HCEC 1CT (cell line): ENCODE data around the gene ESAM.

ENCODE experiments used
- DNase-seq: peaks from one replicate; pipeline ENCODE4 v3.0.0-alpha.2; 2017

ESAM gene, protein sequence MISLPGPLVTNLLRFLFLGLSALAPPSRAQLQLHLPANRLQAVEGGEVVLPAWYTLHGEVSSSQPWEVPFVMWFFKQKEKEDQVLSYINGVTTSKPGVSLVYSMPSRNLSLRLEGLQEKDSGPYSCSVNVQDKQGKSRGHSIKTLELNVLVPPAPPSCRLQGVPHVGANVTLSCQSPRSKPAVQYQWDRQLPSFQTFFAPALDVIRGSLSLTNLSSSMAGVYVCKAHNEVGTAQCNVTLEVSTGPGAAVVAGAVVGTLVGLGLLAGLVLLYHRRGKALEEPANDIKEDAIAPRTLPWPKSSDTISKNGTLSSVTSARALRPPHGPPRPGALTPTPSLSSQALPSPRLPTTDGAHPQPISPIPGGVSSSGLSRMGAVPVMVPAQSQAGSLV

DNA sequence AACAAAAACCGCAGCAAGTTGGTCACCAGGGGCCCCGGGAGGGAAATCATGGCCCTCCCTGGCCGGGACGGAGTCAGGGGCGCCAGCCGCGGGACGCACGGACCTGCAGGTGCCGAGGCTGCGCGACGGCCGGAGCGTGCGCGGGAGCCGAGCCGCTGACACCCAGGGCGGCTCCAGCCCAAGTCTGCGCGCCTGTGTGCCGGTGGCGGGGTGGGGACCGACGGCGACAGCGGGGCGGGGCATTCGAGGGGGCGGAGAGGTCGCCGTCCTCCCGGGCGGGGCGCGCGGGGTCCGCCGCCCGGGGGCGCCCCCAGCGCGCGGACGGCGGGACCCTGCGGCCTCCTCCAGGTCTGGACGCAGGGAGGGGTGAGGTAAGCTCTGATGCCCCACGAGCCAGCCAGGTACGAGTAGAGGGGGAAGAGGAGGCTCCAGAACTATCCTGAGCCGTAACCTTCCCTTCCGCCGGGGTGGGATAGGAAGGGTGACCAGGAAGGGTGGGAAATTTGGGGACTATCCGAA, at the start of gene ESAM:
Gene ESAM (minus strand): TSS at position 186 of the 519 bp plus-strand sequence. CDS start 136 bp downstream, at position 50.
- DNase-seq: no peak

DNA sequence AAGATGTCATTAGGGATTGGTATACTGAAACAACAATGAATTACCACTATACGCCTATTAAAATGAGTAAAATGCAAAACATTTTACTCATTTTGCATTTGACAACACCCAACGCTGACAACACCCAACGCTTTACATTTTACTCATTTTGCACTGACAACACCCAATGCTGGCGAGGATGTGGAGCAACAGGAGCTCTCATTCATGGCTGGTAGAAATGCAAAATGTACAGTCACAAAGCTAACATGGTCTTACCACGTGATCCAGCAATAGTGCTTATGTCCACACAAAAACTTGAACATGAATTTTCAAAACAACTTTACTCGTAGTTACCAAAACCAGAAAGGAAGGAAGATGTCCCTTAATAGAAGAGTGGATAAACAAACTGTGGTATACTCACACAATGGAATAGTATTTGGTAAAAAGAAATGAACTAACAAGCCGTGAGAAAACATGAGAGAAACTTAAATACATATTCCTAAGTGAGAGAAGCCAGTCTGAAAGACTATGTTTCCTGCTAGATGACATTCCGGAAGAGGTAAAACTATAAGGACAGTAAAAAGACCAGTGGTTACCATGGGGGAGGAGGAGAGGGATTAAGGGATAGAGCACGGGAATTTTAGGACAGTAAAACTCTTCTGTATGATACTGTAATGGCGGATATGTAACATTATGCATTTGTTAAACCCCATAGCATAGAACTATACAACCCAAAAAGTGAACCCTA, 49.5 kb upstream of the ESAM start:
- DNase-seq: no peak

DNA sequence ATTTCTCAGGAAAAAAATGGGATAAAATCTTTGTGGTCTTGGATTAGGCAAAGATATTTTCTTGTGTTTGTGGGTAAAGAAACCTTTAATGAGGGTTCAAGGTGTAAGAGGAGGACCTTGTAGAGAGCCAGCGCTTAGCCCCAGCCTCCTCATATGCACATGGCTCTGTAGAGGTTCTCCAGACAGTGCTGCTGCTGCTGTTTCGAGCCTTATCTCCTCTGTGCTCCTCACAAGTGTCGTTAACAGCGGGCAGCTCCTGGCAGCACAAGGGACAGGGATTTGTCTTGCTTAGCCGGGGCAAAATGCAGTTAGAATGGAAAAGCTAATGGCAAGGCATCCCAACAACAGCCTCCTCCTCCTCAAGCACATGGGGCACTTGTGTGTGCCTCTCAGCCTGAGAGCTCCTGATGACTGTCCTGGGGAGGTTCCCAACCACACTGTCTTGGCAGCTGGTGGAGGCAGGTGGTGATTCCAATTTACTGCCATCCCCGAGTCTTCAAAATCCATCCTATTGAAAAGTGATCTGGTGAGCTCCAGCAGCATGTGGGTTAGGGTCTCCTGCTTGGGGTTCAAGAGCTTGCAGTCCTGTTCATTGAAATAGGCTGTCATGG, 45.7 kb upstream of the ESAM start:
- no peak for DNase-seq

DNA sequence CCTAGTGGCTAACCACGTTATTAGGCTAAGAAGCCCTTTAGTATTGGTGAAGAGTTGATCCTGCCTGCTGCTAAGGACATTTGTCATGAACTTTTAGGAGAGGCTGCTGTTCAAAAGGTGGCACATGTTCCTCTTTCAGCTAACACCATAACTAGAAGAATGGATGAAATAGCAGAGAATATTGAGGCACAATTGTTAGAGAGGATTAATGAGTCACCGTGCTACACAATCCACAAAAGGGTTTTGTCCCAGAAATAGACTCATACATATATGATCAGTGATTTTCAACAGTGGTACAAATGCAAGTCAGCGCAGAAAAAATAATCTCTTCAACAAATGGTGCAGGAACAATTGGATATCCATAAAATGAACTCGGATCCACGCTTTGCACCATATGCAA, 45.1 kb upstream of the ESAM start:
- DNase-seq: no peak

DNA sequence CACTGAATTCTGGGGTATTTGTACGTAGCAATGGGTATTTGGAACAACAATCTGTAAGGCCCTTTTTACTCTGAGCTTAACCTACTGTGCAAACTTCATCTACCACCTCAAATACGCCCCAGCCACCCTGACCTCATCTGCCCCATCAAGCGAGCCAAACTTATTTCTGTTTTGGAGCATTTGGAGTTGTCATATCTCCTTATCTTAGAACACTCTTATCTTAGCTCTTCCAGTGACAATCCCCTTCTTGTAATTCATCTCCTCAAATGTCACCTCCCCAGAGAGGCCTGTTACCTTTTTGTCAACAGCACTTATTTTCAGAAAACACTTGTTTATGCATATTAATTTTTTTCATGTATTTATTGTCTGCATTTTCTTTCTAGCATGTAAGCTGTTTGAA, 42.8 kb upstream of the ESAM start:
- DNase-seq: no peak

DNA sequence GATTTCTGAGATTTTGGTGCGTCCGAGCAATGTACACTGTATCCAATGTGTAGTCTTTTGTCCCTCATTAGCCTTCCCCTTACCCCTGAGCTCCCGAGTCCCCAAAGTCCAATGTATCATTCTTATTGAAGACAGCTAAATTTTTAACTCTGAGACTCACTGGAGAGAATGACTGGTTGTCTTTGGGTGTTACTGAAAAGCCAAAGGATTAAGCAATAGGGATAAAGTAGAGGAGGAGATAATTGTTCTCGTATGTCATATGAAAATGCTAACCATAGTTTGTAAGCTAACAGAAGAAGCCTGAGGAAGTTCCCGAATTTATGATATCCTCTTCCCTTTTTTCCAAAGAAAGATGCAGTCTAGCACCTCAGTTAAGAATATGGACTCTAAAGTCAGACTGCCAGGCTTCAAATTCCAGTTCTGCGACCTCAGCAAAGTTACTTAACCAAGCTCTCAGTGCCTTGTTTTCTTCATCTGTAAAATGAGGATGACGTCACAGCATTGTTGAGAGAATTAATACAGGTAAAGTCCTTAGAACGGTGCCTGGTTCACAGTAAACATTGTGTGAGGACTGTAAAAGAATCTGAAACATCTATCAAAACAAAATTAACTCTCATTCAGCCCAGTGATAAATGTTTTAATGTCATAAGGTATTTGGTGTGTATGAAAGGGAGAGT, 39.7 kb upstream of the ESAM start:
- peak; percentile 55 for DNase-seq

DNA sequence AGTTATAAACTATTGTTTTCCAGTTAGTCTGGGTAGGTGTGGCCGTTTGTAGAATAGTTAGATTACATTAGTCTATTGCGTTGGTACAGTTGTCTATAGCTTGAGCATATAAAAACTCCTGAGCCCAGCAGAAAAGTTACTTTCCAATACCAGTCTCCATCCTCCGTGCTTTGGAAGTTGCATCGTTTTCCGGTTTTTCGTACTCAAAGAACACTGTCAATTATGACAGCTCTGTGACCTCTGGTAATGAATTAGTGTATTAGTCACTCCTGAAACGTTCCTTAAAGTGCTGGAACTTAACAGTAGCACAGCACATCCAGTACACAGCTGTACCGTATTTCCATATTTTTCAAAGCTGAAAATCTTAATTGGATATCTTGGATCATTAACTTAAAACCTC, 38.9 kb upstream of the ESAM start:
- DNase-seq: peak; percentile 77

DNA sequence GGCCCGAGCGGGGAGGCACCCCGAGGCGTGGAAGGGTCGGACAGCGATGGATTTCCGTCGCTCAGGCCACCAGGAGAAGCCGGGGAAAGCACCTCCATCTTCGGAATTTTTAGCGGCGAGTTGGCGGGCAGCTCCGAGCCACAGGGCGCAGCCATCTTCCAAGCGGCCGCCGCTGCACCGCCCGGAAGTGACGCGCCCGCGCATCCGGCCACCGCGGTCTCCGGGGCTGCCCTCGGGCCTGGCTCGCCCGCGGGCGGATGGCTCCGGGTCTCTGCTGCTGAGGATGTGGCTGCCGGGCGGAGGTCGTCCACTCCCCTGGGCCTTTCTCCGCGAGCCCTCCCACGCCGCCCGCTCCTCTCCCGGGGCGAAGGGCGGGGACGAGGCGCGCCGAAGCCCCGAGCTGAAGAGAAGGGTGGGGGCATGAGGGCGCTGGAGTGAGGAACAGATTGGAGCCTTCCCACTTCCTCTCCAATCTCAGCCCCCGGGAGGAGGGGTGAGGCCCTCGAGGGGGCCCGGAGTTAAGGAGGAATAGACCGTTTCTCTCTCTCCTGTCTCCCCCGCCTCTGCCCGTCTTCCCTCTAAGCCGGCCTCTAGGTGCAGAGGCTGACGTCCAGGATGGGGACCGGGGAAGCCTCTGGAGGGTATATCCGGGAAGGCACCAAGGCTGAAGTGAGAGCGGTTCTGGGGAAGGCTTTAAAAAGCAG, 38.3 kb upstream of the ESAM start, which contains the start of gene MSANTD2:
Gene MSANTD2 (minus strand): TSS at position 181 of the 704 bp plus-strand sequence. CDS start 26 bp downstream, at position 155.
- peak; percentile 73 for DNase-seq

DNA sequence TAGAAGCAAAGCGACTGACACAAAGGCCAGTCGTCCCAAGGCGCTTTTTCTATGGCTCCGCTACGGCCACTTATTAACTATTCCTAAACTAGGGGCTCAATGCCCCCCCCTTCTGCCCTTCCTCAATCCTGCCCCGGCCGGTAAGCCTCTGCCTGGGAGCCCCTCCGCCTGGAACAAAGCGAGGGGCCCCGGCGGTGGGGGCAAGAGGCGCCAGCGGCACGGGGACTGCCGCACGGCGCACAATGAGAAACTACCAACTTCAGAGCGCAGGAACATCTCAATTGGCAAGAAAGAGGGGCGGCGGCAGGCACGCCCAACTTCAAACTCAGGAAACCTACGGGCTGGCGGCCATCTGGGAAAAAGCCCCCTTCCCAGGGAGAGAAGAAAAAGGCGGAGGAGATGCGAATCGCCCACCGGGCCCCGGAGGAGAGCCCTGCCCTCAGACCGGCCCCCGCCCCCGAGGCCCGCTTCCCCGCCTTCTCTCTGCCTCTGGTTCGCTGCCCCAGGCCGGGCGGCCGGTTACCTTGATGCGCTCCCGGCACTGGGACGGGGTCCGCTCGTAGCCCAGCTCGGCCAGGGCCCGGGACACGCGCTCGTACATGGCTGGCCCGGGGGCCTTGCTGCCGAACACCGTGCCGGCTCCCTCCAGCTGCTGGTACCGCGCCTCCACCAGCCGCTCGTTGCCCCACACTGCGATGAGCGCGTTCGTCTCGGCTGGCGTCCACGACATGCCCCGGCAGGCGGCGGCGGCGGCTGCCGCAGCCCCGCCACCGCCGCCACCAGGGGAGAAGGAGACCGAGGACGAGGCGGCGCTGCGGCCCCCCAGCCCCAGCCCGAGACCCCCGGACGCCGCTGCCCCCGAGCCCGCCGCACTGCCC, 37.5 kb upstream of the ESAM start:
- peak; percentile 37 for DNase-seq

DNA sequence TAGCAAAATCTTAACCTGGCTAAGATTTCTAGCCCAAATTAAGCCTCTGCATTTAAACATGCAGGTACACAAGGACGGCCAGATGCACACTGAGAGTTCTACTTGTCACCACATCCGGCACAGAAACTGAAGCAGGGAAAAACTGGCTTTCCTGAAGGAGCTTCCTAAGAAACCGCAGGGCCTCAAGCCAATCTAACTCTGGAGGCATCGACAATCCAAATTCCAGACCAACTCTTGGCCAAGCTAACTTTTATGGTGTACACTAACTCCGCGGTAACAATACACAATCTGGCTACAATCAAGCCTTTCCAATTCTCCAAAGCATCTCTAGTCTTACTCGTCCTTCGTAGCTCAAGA, 36.9 kb upstream of the ESAM start:
- DNase-seq: peak; percentile 72

DNA sequence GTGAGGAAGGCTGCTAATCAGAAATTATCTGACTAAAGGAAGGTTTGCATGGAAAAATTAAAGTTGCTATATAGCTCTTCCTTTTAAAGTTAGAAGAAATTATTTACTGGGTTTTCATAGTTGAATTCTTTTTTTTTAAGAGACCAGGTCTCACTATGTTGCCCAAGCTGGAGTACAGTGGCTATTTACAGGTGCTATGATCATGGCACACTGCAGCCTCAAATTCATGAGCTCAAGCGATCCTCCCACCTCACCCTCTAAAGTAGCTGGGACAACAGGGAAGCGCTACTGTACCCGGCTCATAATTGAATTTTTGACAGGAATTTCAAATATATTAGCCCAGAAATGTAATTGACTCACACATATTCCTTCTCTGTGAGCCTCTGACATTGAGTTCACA, 34.2 kb upstream of the ESAM start:
- DNase-seq: no peak

DNA sequence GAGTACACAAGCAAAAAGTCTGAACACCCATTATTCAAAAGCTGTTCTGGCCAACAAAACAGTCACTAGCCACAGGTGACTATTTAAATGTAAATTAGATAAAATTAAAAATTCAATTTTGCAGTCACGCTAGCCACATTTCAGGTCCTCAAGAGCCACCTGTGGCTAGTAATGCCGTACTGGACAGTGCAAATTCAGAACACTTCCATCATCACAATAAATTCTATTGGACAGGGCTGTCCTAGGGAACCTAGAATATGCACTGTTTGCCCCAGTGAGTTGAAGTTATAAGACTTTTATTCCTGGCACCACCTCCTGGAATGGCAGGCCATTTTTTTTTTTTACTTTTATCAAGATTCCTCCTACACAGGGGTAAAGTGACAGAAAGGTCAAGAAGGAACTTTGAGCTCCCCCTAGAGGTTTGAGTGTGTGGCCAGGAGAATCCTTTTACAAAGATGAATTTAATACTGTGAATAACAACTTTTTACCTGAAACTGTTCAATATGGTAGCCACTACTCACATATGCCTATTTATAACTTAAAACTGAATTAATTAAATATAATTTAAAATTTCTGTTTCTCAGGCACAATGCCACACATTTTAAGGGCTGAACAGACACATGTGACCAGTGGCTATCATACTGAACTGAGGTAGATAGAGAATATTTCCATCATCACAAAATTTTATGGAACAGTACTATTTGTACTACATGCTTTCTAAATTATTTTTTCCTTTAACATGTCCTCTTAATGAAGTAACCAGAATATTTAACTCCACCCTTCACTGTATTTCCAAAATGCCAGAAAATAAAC, 31.6 kb upstream of the ESAM start:
- DNase-seq: peak; percentile 67

DNA sequence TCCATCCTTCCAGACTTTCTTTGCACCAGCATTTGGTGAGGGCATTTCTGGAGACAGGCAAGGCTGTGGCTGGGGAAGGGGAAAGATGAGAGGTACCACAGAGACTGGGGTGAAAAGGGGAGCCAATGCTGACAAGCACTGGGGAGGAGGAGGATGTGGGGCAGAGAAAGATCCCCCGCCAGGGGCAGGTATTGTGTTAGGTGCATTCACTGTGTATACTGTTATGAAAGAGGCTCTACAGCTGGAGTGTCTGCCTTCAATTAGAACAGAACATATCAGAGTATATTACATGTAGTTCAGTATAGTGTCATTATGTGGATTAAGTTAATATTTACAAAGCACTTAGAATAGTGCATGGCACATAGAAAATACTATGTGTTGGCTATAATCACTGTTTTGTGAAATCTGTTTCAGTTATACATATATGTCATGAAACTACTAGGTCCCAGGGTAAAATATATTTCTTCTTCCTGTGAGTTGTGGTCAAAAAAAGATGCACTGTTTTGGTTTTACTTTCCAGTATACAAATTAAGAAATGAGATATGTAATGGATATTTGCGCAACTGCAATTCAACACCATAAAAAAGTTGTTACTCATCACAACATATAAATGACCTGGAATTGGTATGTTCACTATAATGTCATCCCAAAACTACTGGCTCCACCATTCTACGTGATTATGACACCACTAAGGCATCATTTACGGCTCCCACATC, 29.7 kb upstream of the ESAM start:
- peak; percentile 78 for DNase-seq

DNA sequence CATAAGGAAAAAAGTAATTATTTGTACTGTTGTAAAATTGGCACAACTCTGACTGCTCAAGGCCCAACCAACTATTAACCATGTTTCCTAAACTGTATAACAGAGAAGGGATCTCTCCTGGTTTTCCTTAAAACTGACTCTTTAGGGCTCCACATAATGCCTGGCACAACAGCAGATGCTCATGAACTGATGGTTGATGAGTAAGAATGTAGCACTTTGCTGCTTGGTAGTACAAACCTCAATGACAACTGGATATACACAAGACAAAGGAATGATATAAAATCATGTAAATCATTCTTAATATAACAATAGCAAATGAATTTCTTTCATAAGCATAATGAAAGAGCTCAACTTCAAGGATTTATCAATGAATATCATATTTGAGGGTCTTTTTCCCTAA, 26.4 kb upstream of the ESAM start:
- DNase-seq: peak; percentile 61

DNA sequence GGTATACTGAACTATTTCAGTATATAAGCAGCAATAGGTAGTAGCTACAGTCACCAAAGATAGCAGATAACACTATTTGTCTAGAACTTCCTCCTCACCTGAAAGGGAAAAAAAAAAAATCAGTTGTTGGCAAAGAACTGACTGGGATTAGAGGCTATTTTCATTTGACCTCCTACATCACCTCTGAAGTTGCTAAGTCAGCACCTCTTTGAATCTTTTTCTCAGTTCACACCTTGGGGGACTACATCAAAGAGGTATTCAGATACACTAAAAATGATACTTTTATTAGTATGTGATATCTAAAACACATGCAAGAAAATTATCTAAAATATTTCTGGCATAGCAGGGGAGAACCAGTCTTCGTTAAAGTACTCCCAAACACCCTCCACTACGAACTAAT, 22.0 kb upstream of the ESAM start:
- no peak for DNase-seq

DNA sequence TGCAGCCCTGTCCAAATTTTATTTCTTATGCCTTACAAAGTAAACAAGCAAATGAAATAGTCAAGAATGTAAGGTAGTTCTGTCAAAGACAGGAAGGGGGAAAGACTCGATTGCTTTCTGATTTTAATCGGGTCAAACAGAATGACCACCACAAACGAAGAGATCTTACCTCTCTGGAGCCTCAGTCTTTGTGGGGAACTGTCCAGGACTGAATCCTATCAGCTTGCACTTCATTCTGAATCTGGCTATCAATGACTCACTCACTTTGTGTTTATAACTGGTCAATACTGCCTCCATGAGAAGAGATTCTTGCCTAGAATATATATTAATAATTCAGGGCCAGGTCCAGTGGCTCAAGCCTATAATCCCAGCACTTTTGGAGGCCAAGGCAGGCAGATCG, 20.9 kb upstream of the ESAM start:
- DNase-seq: no peak

DNA sequence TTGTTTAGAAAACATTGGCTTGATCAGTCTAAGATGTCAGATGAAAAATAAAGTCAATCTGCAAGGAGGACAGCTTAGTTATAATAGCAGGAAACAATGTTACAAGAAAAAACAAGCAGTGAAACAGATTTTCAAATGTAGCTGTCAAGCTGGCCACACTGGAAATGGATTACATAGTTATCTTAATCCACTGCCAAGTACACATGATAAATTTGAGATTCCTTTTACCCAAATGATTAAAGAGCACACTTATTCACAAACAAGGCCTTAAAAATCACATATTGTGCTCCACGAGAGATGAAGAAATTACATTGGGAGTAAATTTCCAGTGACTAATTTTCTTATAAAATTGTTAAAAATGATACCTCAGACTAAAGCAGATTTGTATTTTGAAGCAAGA, 17.5 kb upstream of the ESAM start:
- DNase-seq: no peak

DNA sequence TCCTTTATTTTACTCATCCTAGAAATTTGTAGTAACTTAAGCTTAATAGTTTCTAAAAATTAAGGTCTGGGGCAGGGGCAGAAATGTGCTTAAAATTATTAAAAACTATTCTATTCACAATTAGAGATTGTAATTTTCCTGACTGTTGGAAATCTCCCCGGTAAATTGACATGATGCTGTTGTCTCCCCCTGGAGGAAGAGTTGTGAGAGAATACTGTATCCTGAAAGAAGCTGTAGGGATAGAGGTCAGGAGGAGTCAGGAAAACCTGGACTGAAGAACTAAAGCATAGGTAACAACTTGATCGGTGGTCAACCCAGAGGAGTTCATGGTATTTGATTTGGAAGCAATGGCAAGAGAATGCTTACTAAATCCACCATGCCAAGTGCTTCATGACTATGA, 16.2 kb upstream of the ESAM start:
- DNase-seq: no peak

DNA sequence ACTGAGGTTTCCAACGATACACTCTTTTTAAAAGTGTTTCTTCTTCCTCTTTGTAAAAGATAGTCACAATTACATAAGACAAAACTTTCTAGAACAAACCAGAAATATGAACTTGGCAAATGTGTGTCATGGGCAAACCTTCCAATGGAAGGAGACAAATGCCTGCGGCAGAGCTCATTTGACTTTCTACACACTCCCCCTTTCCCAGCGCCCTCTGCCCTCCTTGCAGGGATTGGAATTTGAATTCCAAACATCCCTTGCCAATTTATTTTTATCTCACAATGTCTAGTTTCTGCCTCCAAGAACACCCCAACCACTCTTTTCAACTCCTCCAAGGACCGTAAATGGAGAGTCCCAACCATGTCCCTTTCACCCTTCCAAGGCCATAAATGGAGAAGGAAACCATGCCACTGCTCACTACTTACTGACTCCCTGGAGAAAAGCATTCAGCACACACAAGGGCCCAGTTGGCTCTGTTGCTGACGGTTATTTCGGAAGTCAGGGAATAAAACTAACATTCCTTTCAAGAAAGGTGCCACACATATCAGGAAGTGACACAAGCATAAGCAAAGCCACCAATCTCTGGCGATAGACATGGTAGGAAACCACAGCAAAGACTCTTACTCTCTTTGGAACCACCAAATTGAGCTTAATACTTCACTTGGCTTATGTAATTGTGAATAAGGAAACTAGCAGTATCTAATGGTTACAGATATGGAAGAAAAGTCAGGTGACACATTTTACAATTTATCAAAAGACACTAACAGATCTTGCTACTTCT, 15.0 kb upstream of the ESAM start:
- DNase-seq: no peak
